ENCODE data around the gene RBP7. TPM values are rescaled to one million over a fixed set of nuclear protein-coding genes. Genes with fewer than 3 reads are reported as not detected.
"Not testable (repeated sequence)": the region's sequence is repeated elsewhere in the genome, so short reads cannot be mapped to it uniquely, and the experiment has no call there.

Gene RBP7
- total RNA-seq, 2 experiments from 2014 or later, result not detected

DNA sequence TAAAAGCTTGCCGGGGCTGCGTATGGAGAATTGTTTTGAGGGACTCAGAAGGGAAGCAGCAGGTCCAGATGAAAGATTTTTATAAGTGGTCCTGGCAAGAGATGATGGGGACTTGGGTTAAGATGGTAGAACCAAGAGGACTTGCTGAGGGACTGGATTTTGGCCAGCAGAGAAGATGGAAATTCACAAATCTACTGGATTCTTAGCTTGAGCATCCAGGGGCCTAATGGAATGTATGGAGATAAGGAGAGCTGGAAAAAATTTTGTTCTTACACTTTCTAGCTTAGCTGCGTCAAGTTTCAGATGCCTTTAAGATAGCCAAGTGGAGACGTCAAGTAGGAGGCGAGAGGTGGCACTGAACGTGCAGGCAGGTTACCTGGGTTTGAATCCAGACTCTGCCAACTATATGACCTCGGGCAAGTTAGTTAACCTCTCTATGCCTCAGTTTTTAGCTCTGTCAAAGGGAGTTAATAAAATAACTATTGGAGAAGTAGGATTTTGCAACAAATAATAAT lies 3.4 kb upstream of the RBP7 start:
- no peaks in the 10 kb centered on the region for H3K36me3 Mint-ChIP-seq (ENCODE audit: low read depth)
- DNase-seq, result no peak
- H3K4me3 Mint-ChIP-seq, result no peak overlapping the region
- H3K27me3 Mint-ChIP-seq, result peaks cover 13% of the 10 kb centered on the region
- no peak for ATAC-seq
- TF ChIP-seq, protein P1, sequence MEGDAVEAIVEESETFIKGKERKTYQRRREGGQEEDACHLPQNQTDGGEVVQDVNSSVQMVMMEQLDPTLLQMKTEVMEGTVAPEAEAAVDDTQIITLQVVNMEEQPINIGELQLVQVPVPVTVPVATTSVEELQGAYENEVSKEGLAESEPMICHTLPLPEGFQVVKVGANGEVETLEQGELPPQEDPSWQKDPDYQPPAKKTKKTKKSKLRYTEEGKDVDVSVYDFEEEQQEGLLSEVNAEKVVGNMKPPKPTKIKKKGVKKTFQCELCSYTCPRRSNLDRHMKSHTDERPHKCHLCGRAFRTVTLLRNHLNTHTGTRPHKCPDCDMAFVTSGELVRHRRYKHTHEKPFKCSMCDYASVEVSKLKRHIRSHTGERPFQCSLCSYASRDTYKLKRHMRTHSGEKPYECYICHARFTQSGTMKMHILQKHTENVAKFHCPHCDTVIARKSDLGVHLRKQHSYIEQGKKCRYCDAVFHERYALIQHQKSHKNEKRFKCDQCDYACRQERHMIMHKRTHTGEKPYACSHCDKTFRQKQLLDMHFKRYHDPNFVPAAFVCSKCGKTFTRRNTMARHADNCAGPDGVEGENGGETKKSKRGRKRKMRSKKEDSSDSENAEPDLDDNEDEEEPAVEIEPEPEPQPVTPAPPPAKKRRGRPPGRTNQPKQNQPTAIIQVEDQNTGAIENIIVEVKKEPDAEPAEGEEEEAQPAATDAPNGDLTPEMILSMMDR (IDR thresholded peaks at IDR 0.05), result no peak
- CTCF ChIA-PET, result interaction anchor here (2.5 kb wide), 1 partner anchor 43 kb away, joined by 11 read pairs; no protein-coding TSS in a partner anchor
- no peak overlapping the region for H3K27ac Mint-ChIP-seq
- no peaks in the 10 kb centered on the region for H3K9me3 Mint-ChIP-seq
- peaks cover 6% of the 10 kb centered on the region for H3K4me1 Mint-ChIP-seq (ENCODE audit: low read depth)
- POLR2A ChIA-PET, result no interaction called here
- intact Hi-C loops (cut with micrococcal nuclease), result no loop called here

DNA sequence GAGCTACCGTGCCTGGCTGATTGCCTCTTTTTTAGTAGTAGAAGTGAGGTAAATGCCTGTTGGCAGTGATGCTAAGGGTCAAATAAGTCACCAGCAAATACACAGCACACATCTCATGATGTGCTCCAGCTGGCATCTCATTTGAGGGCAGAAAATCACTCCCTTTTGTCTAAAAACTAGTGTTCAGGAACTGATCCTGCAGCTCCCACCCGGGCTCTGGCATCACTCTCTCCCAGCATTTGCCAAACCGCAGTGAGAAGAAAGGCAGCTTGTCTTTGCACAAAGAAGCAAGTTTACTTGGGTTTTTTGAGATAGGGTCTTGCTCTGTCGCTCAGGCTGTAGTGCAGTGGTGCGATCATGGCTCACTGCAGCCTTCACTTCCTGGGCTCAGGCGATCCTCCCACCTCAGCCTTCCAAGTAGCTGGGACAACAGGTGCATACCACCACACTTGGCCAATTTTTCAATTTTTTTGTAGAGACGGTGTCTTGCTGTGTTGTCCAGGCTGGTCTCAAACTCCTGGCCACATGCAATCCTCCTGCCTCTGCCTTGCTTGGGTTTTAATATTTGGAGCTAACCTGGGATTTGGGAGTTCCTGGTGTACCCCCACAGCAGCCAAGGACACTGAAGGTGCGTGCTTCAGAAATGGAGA lies 4.1 kb downstream of the RBP7 start:
- H3K27ac Mint-ChIP-seq, result no peak overlapping the region
- TF ChIP-seq, protein P1 (IDR thresholded peaks at IDR 0.05), result no peak
- no peak overlapping the region for H3K4me3 Mint-ChIP-seq
- intact Hi-C loops (cut with micrococcal nuclease), result no loop called here
- peaks cover 2% of the 10 kb centered on the region for H3K36me3 Mint-ChIP-seq (ENCODE audit: low read depth)
- ChIA-PET POLR2A (no interaction called here), CTCF (interaction anchor here (0.7 kb wide), 1 partner anchor 51 kb away, joined by 3 read pairs; no protein-coding TSS in a partner anchor)
- ATAC-seq (no peak), DNase-seq (no peak)
- peaks cover 24% of the 10 kb centered on the region for H3K27me3 Mint-ChIP-seq
- H3K9me3 Mint-ChIP-seq, result peaks cover 5% of the 10 kb centered on the region
- H3K4me1 Mint-ChIP-seq (ENCODE audit: low read depth), result peaks cover 6% of the 10 kb centered on the region

DNA sequence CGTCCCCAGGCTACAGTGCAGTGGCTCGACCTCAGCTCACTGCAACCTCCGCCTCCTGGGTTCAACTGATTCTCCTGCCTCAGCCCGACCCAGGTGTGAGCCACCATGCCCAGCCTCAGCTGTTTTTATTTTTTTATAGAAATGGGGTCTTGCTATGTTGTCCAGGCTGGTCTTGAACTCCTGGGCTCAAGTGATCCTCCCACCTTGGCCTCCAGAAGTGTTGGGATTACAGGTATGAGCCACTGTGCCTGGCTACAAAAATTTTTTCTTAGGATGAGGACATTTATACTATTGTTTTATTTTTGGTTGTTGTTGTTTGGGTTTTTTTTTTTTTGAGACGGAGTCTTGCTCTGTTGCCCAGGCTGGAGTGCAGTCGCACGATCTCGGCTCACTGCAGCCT lies 8.2 kb downstream of the RBP7 start:
- H3K36me3 Mint-ChIP-seq (ENCODE audit: low read depth); H3K27ac Mint-ChIP-seq; ATAC-seq; intact Hi-C loops (cut with micrococcal nuclease); DNase-seq; H3K27me3 Mint-ChIP-seq; H3K9me3 Mint-ChIP-seq; H3K4me3 Mint-ChIP-seq; H3K4me1 Mint-ChIP-seq (ENCODE audit: low read depth): not testable (repeated sequence)
- CTCF ChIA-PET, result interaction anchor here (1.2 kb wide), 1 partner anchor 55 kb away, joined by 3 read pairs; no protein-coding TSS in a partner anchor
- POLR2A ChIA-PET, result interaction anchor here (0.6 kb wide), 2 partner anchors 10 to 191 kb away, joined by 3 read pairs; no protein-coding TSS in a partner anchor

DNA sequence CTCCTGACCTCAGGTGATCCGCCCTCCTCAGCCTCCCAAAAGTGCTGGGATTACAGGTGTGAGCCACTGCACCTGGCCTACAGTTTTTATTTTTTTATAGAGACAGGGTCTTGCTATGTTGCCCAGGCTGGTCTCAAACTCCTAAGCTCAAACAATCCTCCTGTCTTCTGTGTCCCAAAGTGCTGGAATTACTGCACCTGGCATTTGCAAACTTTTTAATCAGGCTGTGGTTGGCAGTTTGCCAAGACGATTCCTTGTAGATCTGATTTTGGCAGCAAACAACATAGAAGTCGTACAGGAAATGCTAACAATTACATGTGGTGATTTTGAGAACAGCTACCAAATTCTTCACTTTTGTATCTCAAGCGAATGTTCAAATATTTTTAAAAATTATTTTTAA lies 10.1 kb downstream of the RBP7 start:
- H3K27ac Mint-ChIP-seq, result no peak overlapping the region
- intact Hi-C loops (cut with micrococcal nuclease), result no loop called here
- ATAC-seq (no peak), DNase-seq (no peak)
- no peaks in the 10 kb centered on the region for H3K4me1 Mint-ChIP-seq (ENCODE audit: low read depth)
- no peaks in the 10 kb centered on the region for H3K9me3 Mint-ChIP-seq
- ChIA-PET POLR2A (no interaction called here), CTCF (no interaction called here)
- TF ChIP-seq, protein P1 (IDR thresholded peaks at IDR 0.05), result no peak
- no peaks in the 10 kb centered on the region for H3K36me3 Mint-ChIP-seq (ENCODE audit: low read depth)
- H3K27me3 Mint-ChIP-seq, result no peaks in the 10 kb centered on the region
- no peak overlapping the region for H3K4me3 Mint-ChIP-seq

DNA sequence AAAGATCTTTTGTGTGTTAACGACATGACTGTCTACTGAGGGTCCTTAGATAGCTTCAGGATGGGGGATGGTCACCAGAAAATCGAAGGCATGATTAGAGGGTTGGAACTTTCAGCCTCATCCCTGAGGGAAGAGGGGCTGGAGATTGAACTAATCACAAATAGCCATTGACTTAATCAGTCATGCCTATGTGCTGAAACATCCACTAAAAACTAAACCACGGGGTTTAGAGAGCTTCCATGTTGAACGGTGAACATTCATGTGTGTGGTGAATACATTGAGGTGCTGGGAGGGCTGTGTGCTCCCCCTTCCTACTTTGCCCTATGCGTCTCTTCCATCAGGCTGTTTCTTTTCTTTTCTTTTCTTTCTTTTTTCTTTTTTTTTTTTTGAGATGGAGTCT lies 17.0 kb downstream of the RBP7 start:
- Mint-ChIP-seq H3K4me1 (ENCODE audit: low read depth) (peaks cover 5% of the 10 kb centered on the region), H3K4me3 (no peak overlapping the region)
- intact Hi-C loops (cut with micrococcal nuclease), result no loop called here

More for the DNA sequence above, 17.0 kb downstream of the RBP7 start:
- ATAC-seq (no peak), DNase-seq (no peak)
- no peaks in the 10 kb centered on the region for H3K9me3 Mint-ChIP-seq
- TF ChIP-seq, protein P1 (IDR thresholded peaks at IDR 0.05), result no peak
- no peaks in the 10 kb centered on the region for H3K27me3 Mint-ChIP-seq
- ChIA-PET POLR2A (no interaction called here), CTCF (no interaction called here)
- H3K36me3 Mint-ChIP-seq (ENCODE audit: low read depth), result no peaks in the 10 kb centered on the region
- no peak overlapping the region for H3K27ac Mint-ChIP-seq
